Stimulated activated CD4-positive, alpha-beta T cell treated with anti-CD3 and anti-CD28 coated beads, TNF-alpha, amount 100 ng/mL, for 24 hours (primary cell): ENCODE measurements around the gene PLLP.
"Not testable (repeated sequence)": the region's sequence is repeated elsewhere in the genome, so short reads cannot be mapped to it uniquely, and the experiment has no call there.

Experiments
- DNase-seq, 3 experiments: peaks; one replicate each; pipeline ENCODE4 v3.0.0-alpha.2; 2020; ENCODE audit warnings: low read depth in 3 of 3

PLLP gene

GRCh38 chr16:57273826-57274225 lies 10.6 kb downstream of the PLLP start:
- no peak for DNase-seq

GRCh38 chr16:57273359-57273758 lies 11.1 kb downstream of the PLLP start:
- no peak for DNase-seq

- no peak for DNase-seq
Observed at GRCh38 chr16:57271867-57272495, 12.5 kb downstream of the PLLP start.

GRCh38 chr16:57271063-57271345 lies 13.5 kb downstream of the PLLP start:
- DNase-seq: no peak

GRCh38 chr16:57270221-57271062 lies 14.0 kb downstream of the PLLP start:
- DNase-seq: no peak

- DNase-seq: no peak
Observed at GRCh38 chr16:57268804-57269800, 15.4 kb downstream of the PLLP start.

GRCh38 chr16:57267343-57267742 lies 17.1 kb downstream of the PLLP start:
- DNase-seq: not testable (repeated sequence)

- DNase-seq: no peak
Observed at GRCh38 chr16:57266531-57267260, 17.8 kb downstream of the PLLP start.

GRCh38 chr16:57265850-57266530 lies 18.5 kb downstream of the PLLP start:
- DNase-seq: no peak

- no peak for DNase-seq
Observed at GRCh38 chr16:57264950-57265371, 19.5 kb downstream of the PLLP start.

- no peak for DNase-seq
Observed at GRCh38 chr16:57264381-57264780, 20.1 kb downstream of the PLLP start.

GRCh38 chr16:57263541-57264351 lies 20.7 kb downstream of the PLLP start:
- DNase-seq: no peak

GRCh38 chr16:57262841-57263540 lies 21.5 kb downstream of the PLLP start:
- DNase-seq: no peak

GRCh38 chr16:57261806-57262205 lies 22.7 kb downstream of the PLLP start:
- no peak for DNase-seq

GRCh38 chr16:57260294-57260929 lies 24.1 kb downstream of the PLLP start:
- peak in 1 of 3 experiments; percentile 7 for DNase-seq

- DNase-seq: no peak
Observed at GRCh38 chr16:57258910-57259475, 25.5 kb downstream of the PLLP start.

- no peak for DNase-seq
Observed at GRCh38 chr16:57258226-57258909, 26.1 kb downstream of the PLLP start.

GRCh38 chr16:57257455-57258070 lies 26.9 kb downstream of the PLLP start:
- no peak for DNase-seq
